NT2/D1 (cell line): ENCODE results near the gene DPM3.
A peak's percentile ranks its signal among the peaks of the same experiment; 100 is the strongest.

Experiments used
- DNase-seq: peaks from one replicate; pipeline ENCODE4 v3.0.0-alpha.2; 2011; ENCODE audit warnings: low read depth, low spot score
- H3K27me3 ChIP-seq: 2 replicates; pipeline ENCODE4 v1.6.0; 2011; ENCODE audit warnings: mild to moderate bottlenecking; ENCODE audit not compliant: insufficient read length, insufficient read depth
- H3K36me3 ChIP-seq: 2 replicates; pipeline ENCODE4 v1.6.1; 2011; ENCODE audit warnings: mild to moderate bottlenecking, low read length, mixed read lengths; ENCODE audit not compliant: insufficient read depth, insufficient read length
- H3K4me1 ChIP-seq: 2 replicates; pipeline ENCODE4 v1.5.1; 2011; ENCODE audit not compliant: insufficient read depth, insufficient read length
- H3K4me3 ChIP-seq: 2 replicates; pipeline ENCODE4 v1.5.1; 2011; ENCODE audit warnings: low read depth; ENCODE audit not compliant: insufficient read length
- H3K9ac ChIP-seq: 2 replicates; pipeline ENCODE4 v1.6.0; 2011; ENCODE audit warnings: low read depth; ENCODE audit not compliant: insufficient read length
- H3K9me3 ChIP-seq: 2 replicates; pipeline ENCODE4 v1.5.1; 2011; ENCODE audit warnings: mild to moderate bottlenecking, low read length; ENCODE audit not compliant: insufficient read depth
- SUZ12 ChIP-seq: IDR thresholded peaks from 2 replicates; pipeline ENCODE4 v1.6.1; 2011; ENCODE audit not compliant: insufficient read length, insufficient read depth; ENCODE audit errors: extremely low read depth
- YY1 ChIP-seq: IDR thresholded peaks from 2 replicates; pipeline ENCODE4 v1.6.1; 2011; ENCODE audit not compliant: insufficient read length, insufficient read depth
- ZNF274 ChIP-seq: IDR thresholded peaks from 2 replicates; pipeline ENCODE4 v1.6.1; 2011; ENCODE audit warnings: mild to moderate bottlenecking, low read depth, low read length

The DPM3 gene

GRCh38 chr1:155092641-155093040 is 47.7 kb downstream of the DPM3 start:
- DNase-seq: no peak
- peaks cover 22% of the 10 kb centered on the region for H3K4me1 ChIP-seq
- H3K27me3 ChIP-seq: peaks cover 9% of the 10 kb centered on the region

DNA sequence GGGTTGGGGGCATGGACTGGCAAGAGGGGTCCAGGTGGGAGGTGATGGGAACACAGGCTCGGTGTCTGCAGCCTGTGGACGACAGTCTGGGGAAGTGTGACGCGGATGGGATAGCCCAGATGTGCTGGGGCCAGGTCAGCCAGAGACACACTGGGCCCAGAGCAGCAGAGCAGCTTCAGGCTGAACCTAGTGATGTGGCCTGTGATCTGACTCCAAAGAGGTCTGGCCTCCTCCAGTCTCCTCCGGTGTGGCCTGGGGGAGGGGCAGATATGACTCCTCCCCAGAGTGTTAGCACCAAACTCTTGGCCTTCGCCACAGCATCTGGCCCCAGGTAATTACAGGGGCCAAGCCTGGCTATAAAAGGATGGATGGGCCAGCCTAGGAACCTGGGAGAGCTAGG is 48.2 kb downstream of the DPM3 start:
- Histone ChIP-seq H3K4me3 (no peak overlapping the region), H3K36me3 (no peaks in the 10 kb centered on the region), H3K9ac (no peak overlapping the region), H3K9me3 (no peaks in the 10 kb centered on the region), H3K27me3 (peaks cover 9% of the 10 kb centered on the region), H3K4me1 (peaks cover 24% of the 10 kb centered on the region)
- TF ChIP-seq YY1 (no peak), ZNF274 (no peak), SUZ12 (no peak)
- DNase-seq: no peak

More at GRCh38 chr1:155092641-155093040, 47.7 kb downstream of the DPM3 start:
- TF ChIP-seq ZNF274 (no peak), YY1 (no peak), SUZ12 (no peak)
- Histone ChIP-seq H3K36me3 (no peaks in the 10 kb centered on the region), H3K4me3 (no peak overlapping the region), H3K9ac (no peak overlapping the region), H3K9me3 (no peaks in the 10 kb centered on the region)

GRCh38 chr1:155091071-155092051 is 49.0 kb downstream of the DPM3 start:
- Histone ChIP-seq H3K4me1 (peaks cover 31% of the 10 kb centered on the region), H3K9ac (peak overlapping the region; percentile 32), H3K4me3 (no peak overlapping the region), H3K36me3 (no peaks in the 10 kb centered on the region), H3K9me3 (no peaks in the 10 kb centered on the region), H3K27me3 (peaks cover 9% of the 10 kb centered on the region)
- TF ChIP-seq YY1 (no peak), SUZ12 (no peak), ZNF274 (no peak)
- peak; percentile 89 for DNase-seq
